Measurements from ENCODE around the gene CYP2W1. TPM values are rescaled to one million over a fixed set of nuclear protein-coding genes. Genes with fewer than 3 reads are reported as not detected.

CYP2W1 gene
- polyA plus RNA-seq, 2 of the 4 experiments (the other 2 are of a cell fraction), result not detected

- 74% methylated on average over 13 of the region's 13 CpGs for WGBS (ENCODE audit: missing lambda C conversion rate)
- Histone ChIP-seq H3K4me1 (no peaks in the 10 kb centered on the region), H3K27ac (no peak overlapping the region), H3K9me3 (peaks cover 4% of the 10 kb centered on the region; the same call in 2 of the 3 replicates), H3K4me2 (no peak overlapping the region), H3K4me3 (no peak overlapping the region)
- FAIRE-seq, result no peak
- TF ChIP-seq ZSCAN20 (CRISPR knock-in tag; IDR thresholded peaks at IDR 0.05) (no peak), RARB (CRISPR knock-in tag; IDR thresholded peaks at IDR 0.05) (no peak), RAD21 (conservative IDR thresholded peaks at IDR 0.05 in 1 of 2, IDR thresholded peaks at IDR 0.05 in 1 of 2) (no peak), HMGXB4 (CRISPR knock-in tag; IDR thresholded peaks at IDR 0.05; ENCODE audit: borderline replicate concordance) (no peak), CEBPB (IDR thresholded peaks at IDR 0.05) (no peak), ZFP36 (IDR thresholded peaks at IDR 0.05; ENCODE audit: borderline replicate concordance, partially characterized antibody) (no peak), JUNB (IDR thresholded peaks at IDR 0.05) (no peak), KDM5A (IDR thresholded peaks at IDR 0.05) (no peak), REST (IDR thresholded peaks at IDR 0.05) (no peak), NPAS2 (CRISPR knock-in tag; IDR thresholded peaks at IDR 0.05; ENCODE audit: borderline replicate concordance) (no peak), MAX (IDR thresholded peaks at IDR 0.05) (no peak), MYC (IDR thresholded peaks at IDR 0.05; ENCODE audit: borderline replicate concordance, low read length) (no peak)
- DNase-seq (ENCODE audit: low read depth in 1 of 2, low spot score in 1 of 2), result no peak
- CTCF ChIA-PET, result interaction anchor here (1.2 kb wide), 1 partner anchor 37 kb away, joined by 3 read pairs; no protein-coding TSS in a partner anchor
- POLR2A ChIA-PET, result no interaction called here
- ATAC-seq, result peak; percentile 47 to 57
Observed at GRCh38 chr7:945147-945555, 37.8 kb upstream of the CYP2W1 start.

GRCh38 chr7:945556-946255 lies 37.3 kb upstream of the CYP2W1 start:
- FAIRE-seq, result no peak
- DNase-seq (ENCODE audit: low read depth in 1 of 2, low spot score in 1 of 2), result no peak
- no peak overlapping the region for H3K27ac ChIP-seq
- TF ChIP-seq MAZ (IDR thresholded peaks at IDR 0.05; ENCODE audit: borderline replicate concordance, low read depth, low read length), result no peak
- no peak for TF ChIP-seq JUNB (IDR thresholded peaks at IDR 0.05)
- no peak for TF ChIP-seq CHD4 (IDR thresholded peaks at IDR 0.05; ENCODE audit: borderline replicate concordance)
- no peak for TF ChIP-seq ELK1 (IDR thresholded peaks at IDR 0.05; ENCODE audit: low read depth, low read length)
- TF ChIP-seq HDAC2 (IDR thresholded peaks at IDR 0.05), result no peak
- no peak for TF ChIP-seq NPAS2 (CRISPR knock-in tag; IDR thresholded peaks at IDR 0.05; ENCODE audit: borderline replicate concordance)
- TF ChIP-seq ATOH8 (CRISPR knock-in tag; IDR thresholded peaks at IDR 0.05; ENCODE audit: low read depth), result no peak
- no peak for TF ChIP-seq REST (IDR thresholded peaks at IDR 0.05)
- TF ChIP-seq CTCF (IDR thresholded peaks at IDR 0.05), result no peak
- TF ChIP-seq MAFK (IDR thresholded peaks at IDR 0.05; ENCODE audit: partially characterized antibody), result no peak
- WGBS (ENCODE audit: missing lambda C conversion rate), result 83% methylated on average over 25 of the region's 30 CpGs
- ATAC-seq, result peak; percentile 35 to 55
- H3K4me1 ChIP-seq, result no peaks in the 10 kb centered on the region
- no peak overlapping the region for H3K4me2 ChIP-seq
- H3K4me3 ChIP-seq, result no peak overlapping the region
- POLR2A ChIA-PET, result no interaction called here
- H3K9me3 ChIP-seq, result no peaks in the 10 kb centered on the region
- CTCF ChIA-PET, result interaction anchor here (1.2 kb wide), 1 partner anchor 38 kb away, joined by 3 read pairs; no protein-coding TSS in a partner anchor
